GM19468 (cell line): ENCODE results near the gene HAUS1.

ENCODE experiments used
- ATAC-seq: cut with Tn5 transposase; IDR thresholded peaks from one replicate; pipeline ENCODE4 v1.9.1; 2021; ENCODE audit warnings: mild to moderate bottlenecking, moderate library complexity, moderate number of reproducible peaks; ENCODE audit not compliant: unreplicated experiment; ENCODE audit errors: extremely low read depth

The HAUS1 gene, protein sequence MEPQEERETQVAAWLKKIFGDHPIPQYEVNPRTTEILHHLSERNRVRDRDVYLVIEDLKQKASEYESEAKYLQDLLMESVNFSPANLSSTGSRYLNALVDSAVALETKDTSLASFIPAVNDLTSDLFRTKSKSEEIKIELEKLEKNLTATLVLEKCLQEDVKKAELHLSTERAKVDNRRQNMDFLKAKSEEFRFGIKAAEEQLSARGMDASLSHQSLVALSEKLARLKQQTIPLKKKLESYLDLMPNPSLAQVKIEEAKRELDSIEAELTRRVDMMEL

DNA sequence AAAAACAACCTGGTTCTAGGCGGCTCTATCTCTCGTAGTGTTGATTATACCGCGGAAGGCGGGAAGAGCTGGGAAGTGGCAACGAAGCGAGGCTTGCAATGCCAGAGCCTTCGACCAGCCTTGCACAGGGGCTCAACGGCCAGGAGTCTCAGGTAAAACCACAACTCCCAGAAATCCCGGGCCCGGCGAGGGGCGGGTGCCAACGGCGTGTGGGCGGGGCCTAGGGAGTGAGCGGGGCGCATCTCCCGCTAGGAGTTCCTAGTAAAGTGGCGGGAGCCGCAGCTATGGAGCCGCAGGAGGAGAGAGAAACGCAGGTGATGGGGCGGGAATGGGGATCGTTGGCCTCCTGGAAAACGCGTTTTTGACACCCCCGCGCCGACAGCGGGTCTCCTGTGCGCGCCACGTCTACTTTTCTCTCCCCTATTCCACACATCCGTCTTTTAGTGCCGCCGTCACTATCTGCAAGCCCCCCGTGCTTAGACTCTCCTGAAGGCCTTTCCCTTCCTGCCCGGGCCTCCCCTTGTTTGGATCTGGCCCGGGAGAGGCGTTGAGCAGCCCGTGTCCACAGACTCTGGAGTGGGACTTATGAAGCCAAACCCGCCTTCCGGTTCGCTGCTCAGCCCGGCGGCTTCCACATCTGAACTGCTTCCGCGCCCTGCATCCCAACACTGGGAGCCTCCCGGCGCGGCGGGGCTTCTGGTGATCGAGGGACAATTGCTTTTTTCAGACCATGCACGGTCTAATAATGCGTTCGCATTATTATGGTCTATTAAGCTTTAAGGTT, at the start of gene HAUS1:
Gene HAUS1, plus strand, starts transcription at position 258 of the 784 bp plus-strand sequence. Its CDS starts 27 bp downstream, at position 285.
- ATAC-seq: peak; percentile 60

DNA sequence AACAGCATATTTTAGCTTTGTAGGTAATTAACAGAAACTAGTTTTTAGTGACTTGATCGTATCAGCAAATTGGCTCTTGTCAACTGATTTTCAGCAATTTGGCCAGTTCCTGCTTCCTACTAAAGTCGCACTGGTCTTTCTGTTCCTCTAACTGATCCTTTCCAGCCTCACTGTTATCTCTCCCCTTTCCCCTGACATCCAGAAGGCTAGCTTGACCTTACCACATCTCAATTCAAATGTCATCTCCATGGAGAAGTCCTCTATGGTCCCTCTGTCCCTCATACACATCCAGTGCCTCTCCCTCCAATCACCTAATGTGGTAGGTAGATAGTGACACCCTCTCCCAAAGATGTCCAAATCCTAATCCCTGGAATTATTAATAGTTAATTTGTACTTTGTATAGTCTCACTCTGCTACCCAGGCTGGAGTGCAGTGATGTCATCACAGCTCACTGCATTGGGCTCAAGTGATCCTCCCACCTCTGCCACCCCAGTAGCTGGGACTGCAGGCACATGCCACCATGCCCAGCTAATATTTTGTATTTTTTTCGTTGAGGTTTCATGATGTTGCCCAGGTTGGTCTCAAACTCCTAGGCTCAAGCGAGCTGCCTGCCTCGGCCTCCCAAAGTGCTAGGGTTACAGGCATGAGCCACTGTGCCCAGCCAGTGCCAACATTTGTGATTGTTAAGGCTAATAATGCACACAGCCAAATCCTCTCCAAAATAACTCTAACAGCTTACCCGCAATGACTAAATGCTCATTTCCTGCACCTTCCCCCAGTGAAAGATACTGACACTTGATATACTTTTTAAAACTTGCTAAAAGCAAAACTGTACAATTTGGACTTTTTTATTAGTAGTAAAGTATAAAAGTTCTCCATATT, 49.0 kb upstream of the HAUS1 start:
- no peak for ATAC-seq

DNA sequence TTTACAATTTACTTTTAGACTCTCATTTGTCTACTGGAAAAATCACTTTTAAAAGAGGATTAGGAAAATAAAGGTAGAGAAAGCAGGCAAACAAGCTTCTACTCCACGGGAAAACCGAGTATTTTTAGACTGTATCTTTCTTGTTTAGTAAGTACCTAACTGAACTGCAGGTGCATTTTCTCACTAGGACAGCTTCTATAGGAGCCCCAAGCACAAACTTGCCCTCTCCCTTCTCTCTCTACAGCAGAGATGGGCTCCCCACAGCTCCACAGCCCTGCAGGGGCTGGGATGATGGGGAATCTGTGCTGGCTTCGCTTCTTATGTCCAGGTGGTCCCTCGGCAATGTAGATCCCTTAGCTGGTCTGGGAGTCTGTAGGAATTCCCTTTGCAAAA, 48.4 kb upstream of the HAUS1 start:
- no peak for ATAC-seq

DNA sequence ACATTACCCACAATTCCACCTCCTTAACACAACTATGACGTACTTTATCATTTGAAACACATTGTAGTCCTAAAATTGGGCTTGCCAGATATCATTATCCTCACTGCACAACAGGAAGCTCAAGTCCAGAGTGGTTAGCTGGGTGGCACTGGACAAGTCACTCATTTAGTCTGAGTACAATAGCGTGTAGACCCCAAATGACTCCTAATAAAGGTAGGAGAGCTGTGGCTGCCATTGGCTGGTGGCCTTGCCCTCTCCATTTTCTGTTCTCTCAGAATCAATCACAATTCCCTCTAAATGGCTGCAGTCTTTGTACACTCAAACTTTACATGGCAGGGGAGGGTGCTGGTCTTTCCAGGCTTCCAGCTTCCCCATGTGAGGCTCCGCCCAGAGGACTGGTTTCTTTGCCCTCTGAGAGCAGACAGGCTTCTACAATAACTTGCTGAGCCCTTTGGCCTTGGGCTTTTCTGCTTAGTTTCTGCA, 43.8 kb upstream of the HAUS1 start:
- ATAC-seq: no peak

DNA sequence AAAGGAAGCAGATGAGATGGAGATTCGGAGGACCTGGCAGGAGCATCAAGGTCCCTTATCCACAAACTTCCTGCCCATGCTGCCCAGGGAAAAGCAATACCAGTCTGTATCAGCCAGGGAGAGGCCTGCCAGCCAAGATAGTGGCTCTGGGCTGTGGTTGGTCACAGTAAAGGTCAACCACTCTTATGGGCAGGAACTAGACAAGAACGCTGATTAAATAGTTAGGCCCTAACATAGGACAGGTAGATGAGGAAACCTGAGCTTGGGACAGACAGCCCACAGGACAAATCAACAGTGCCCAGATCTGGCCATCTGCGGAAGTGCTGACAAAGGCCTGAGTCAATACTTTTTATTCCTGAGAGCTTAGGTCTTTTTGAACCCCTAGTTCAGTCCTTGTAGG, 42.8 kb upstream of the HAUS1 start:
- ATAC-seq: no peak

DNA sequence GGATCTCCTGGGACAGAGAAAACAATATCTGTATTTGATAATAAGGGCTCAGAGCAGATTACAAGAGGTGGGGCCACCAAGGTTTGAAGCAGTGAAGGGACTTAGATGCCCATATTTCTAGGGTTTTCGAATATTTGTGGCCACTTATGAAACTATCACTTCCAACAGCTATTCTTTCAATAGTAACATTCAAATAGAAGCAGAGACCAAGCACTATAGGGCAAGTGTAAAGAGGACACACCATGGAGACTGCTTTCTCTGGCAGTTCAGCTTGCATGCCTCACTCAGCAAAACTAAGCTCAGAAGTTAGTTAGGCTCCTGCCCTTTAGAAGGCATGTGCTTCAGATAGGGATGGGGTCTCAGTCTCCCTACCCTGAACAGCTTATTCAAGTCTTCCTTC, 42.4 kb upstream of the HAUS1 start:
- ATAC-seq: no peak

DNA sequence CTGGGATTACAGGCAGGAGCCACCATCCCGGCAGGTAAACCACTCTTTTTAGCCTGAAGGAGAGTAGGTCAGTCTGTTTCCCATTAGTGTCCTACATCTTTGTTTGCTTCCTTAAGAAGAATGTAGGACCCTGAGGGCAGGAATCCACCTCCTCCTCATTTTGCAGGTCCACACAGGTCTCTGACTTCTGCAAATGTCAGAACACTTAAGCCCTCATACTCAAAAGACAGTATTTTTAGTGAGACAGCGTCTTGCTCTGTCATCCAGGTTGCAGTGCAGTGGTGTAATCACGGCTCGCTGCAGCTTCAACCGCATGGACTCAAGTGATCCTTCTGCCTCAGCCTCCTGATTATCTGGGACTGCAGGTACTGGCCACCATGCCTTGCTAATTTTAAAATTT, 41.4 kb upstream of the HAUS1 start:
- no peak for ATAC-seq

DNA sequence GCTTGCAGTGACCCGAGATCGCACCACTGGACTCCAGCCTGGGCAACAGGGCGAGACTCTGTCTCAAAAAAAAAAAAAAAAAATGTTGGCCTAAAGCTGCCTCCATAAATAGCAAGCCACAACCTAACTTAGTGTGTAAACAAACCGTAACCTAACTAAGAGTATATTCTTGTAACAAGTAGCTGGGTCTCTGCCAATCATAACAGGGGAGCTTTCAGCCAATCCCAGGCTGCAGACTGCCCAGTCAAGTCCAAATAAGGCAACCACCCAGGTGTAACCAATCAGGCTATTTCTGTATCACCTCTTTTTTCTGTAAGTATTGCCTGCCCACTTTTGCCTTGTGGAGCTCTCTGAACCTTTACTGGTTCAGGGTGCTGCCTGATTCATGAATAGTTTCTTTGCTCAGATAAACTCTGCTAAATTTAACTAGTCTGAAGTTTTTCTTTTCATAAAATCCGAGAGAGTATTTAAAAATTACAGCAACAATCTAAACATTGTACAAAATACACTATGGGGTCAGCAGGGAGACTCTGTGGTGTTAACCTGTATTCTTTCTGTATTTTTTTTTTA, 36.7 kb upstream of the HAUS1 start:
- ATAC-seq: no peak

DNA sequence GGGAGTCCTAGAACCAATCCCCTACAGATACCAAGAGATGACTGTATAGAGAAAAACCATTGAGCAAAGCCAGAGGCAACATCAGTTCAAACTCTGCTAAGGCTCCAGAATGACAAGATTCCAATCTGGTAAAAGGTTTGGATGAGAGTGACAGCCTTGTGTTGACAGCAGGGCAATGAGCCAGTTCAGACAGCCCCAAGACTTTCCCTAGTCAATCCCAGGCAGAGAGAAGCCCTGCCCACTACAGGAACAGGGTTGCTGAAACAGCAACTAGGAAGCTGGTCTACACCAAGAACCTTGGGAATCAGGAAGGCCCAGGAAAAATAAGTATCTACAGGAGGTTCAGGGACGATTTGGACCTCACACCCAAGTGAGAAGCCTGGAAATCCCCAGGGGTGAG, 35.4 kb upstream of the HAUS1 start:
- no peak for ATAC-seq

DNA sequence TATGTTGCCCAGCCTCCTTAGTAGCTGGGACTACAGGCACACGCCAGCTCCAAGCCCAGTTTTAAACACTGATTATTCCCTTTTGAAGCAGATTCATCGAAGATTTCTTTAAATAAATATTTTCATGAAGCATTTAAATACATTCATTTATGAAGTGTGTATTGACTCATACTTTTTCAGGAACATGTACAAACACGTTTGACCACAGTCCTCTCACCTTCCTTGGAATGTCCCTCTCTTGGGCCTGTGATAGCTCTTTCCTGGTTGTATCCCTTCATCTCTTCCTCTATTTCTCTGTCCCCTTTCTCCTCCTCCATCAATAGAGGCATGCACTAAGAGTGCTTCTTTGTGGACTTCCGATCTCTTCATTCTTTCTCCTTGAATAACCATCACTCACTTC, 34.7 kb upstream of the HAUS1 start:
- ATAC-seq: no peak

DNA sequence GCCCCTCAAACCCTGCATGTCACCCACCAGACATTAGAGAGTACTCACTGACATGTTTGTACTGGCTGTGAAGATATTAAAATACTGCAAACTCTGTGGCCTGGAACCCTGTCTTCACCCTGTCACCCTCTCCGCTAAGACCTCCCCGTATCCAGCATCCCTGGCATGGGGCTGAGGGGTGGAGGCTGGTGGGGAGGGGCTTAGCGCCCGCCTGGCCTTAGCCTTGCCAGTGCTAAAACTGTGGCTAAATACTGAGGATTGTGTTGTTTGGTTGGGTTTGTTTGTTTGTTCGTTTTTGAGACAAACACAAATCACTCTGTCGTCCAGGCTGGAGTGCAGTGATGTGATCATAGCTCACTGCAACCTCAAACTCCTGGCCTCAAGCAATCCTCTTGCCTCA, 34.0 kb upstream of the HAUS1 start:
- ATAC-seq: no peak

DNA sequence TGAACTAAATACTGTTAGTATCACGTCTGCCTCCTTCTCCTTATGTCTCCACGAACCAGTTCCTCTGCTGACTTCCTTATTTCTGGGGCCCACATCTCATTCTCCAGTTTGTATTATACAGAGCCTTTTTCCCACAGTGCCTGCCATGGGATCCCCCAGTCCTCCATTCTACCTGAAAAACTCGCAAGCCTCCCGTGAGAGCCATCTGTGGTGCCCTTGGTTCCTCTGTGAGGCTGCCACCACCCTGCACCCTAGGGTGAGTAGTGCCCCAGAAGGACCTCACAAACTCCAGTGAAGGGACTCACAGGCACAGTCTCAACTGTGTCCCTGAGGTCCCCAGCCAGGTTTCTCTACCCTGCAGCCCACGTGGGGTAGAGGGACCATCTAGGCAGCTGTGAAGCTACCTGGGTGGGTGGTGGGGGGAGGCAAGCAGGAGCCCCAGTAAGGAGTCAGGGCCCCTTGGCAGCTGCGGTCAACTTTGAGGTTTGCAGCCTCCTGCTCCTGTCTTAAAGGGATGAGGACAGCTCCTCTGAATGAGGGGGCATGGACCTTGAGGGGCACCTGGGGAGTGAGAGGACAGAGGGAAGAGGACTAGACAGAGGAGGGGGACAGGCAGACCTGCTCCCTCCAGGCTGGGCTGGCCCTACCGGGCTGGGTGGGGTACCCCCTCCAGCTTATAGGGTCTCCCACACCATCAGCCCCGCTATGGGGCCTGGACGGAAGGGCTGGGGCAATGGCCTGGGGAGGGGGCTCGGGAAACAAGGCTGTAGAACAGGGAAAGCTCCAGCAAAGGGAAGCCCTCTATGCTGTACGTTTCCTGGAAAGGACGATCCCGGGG, 33.2 kb upstream of the HAUS1 start:
- ATAC-seq: no peak

DNA sequence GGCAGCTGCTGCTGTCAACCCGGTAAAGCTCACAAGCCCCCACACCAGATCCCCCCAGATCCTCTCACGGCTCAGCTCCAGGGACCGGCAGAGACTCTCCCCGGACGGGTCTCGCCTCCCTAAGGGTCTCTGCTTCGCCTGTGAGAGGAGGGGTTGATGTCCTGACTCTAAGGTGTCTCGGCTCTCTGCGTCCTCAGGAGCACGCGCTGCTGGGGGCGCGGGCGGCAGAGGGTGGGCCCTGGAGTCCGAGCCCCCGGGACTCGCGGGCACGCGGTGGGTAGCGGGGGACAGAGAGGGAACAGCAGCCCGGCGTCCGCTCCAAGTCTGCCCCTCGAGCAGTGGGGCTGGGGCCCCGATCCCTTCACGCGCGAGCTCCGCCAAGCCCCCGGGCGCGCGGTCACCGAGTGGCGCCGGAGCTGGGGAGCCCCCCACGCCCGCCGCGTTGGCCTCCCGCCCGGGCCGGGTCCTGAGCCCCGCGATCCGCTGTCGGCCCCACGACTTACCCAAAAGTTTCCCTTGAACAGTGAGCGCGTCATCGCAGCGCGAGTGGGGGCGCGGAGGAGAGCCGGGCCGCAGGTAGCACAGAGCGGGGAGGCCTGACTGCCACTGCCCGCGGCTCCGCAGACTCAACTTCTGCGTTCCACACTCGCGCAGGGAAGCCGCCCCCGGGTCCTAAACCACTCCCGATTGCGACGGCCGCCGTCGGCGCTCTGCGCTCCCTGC, 32.4 kb upstream of the HAUS1 start, which contains the start of gene PSTPIP2:
Gene PSTPIP2, minus strand, starts transcription at position 608 of the 723 bp plus-strand sequence. Its CDS starts 72 bp downstream, at position 536.
- no peak for ATAC-seq

DNA sequence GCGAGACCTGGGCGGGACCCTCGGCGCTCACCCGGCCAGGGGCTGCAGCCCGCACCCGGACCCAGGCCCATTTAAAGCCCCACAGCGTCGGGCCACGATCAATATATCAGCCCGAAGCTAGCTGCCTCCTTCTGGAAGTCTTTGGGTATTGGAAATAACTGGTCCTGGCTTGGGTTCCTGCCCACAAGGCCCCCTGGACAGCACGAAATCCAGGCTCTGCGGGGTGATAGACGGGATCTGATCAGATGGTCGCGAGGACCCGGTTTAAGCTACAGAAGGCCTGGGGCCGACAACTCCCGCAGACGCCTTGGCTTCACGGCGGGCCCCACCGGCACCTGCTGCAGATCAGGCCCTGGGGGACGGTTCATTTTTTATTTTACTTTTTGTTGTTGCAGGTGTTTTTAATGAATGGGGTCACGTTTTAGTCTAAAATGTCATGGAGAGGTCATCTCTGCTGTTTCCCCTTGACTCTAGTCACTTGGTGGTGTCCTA, 31.8 kb upstream of the HAUS1 start:
- ATAC-seq: no peak

DNA sequence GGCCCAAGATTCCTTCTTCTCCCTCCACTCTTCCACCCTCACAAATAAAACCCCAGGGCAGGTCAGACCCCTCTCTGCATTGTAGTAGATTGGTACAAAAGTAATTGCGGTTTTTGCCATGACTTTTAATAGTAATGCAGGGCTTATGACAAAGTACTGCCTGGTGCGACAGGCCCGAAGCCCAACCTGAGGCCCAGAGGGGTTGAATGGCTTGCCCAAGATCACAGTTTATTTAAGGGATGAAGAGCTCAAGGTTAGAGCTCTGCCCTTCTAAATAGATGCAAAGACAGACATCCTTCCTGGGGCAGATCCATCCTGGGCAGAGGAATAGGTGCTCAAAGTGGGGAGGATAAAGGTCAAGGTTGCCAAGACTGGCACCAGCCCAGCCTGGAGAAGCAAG, 31.2 kb upstream of the HAUS1 start:
- ATAC-seq: no peak

DNA sequence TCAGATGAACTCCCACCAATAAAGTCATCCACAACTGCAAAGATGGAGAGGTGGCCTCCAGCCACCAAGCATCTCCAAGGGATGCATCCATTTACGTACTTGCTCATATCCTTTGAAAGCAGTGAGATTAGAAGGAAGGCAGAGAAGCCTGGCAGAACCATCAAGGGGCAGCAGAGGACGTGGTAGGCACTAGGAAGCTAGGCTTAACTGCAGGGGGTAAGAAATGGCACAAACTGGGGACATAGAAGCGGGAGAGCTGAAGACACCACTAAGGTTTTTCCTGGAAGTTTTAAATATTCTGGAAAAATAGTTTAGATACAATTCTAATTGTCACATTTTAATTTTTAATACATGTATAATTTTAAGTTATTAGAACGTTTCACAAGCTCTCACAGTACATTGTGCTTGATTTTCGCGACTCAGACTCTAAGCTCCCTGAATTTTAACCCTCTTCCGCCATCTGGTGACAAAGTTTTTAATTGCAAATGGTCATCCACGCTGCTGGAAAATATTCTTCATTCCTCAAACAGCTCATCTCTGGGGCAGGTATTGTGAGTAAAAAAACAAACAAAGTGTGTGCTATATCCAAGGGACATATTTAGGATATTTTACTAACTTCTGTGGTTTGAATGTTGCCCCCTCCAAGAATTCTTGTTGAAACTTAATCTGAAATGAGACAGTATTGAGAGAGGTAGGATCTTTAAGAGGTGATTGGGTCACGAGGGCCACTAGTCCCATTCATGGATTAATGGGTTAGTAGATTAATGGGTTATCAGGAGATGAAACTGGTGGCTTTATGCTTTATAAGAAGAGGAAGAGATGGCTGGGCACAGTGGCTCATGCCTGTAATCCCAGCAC, 30.5 kb upstream of the HAUS1 start:
- ATAC-seq: no peak

DNA sequence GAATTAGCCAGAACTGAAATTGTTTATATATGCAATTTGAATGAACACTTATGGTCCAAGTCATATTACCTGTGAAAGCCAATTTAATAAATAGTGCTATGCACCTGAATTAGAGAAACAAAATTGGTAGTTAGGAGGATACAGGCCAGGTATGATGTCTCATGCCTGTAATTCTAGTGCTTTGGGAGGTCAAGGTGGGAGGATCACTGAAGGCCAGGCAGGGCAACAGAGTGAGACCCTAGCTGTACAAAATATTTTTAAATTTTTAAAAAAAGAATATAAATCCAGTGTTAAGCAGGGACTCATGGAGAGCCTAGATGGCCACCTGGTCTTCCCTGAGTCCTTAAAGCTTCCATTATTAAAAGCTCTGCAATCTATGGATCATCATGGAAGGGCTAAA, 24.8 kb upstream of the HAUS1 start:
- no peak for ATAC-seq

DNA sequence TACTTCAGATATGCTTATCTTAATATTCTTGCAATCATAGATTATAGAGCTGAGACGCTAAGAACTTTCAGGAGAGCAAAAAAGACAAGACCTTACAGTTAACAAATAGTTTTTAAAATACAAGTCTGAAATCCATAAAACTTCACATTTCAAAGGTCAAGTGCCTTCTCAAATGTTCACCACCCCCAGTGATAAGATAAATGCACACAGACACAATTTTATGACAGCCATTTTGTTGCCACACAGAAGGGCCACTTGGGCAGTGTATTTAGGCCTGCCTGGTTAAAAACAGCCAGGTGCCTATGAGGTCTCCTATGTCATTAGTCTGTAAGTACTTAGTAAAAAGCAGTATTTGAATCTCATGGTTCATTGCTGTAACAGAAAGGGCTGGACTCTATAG, 24.0 kb upstream of the HAUS1 start:
- no peak for ATAC-seq
